Activated T-cell treated with anti-CD3 and anti-CD28 coated beads, Interleukin-2, amount 50 U/mL, for 1 hour (primary cell): ENCODE data around the gene MANF.
"Not testable (repeated sequence)": the region's sequence is repeated elsewhere in the genome, so short reads cannot be mapped to it uniquely, and the experiment has no call there.

ENCODE experiments used
- DNase-seq: peaks from one replicate; pipeline ENCODE4 v3.0.0-alpha.2; 2020

Gene MANF

GRCh38 chr3:51373658-51374421 lies 11.3 kb upstream of the MANF start:
- no peak for DNase-seq

- DNase-seq, result no peak
Measured at GRCh38 chr3:51374456-51374855, 10.6 kb upstream of the MANF start.

- no peak for DNase-seq
Measured at GRCh38 chr3:51375136-51375535, 10.0 kb upstream of the MANF start.

GRCh38 chr3:51375571-51375970 lies 9.5 kb upstream of the MANF start:
- DNase-seq, result no peak

GRCh38 chr3:51378065-51378464 lies 7.0 kb upstream of the MANF start:
- DNase-seq, result peak; percentile 10

GRCh38 chr3:51378726-51379125 lies 6.4 kb upstream of the MANF start:
- DNase-seq, result peak; percentile 3

- peak; percentile 13 for DNase-seq
Measured at GRCh38 chr3:51379301-51379700, 5.8 kb upstream of the MANF start.

- peak; percentile 15 for DNase-seq
Measured at GRCh38 chr3:51379746-51380455, 5.2 kb upstream of the MANF start.

- DNase-seq, result no peak
Measured at GRCh38 chr3:51380601-51381332, 4.3 kb upstream of the MANF start.

- no peak for DNase-seq
Measured at GRCh38 chr3:51381333-51381705, 3.8 kb upstream of the MANF start.

- no peak for DNase-seq
Measured at GRCh38 chr3:51382076-51382745, 2.9 kb upstream of the MANF start.

- DNase-seq, result no peak
Measured at GRCh38 chr3:51382947-51383578, 2.0 kb upstream of the MANF start.

- no peak for DNase-seq
Measured at GRCh38 chr3:51384055-51384725, 901 bp upstream of the MANF start.

- no peak for DNase-seq
Measured at GRCh38 chr3:51385621-51386091, 565 bp downstream of the MANF start.

- DNase-seq, result no peak
Measured at GRCh38 chr3:51386159-51386851, 1.2 kb downstream of the MANF start.

- DNase-seq, result no peak
Measured at GRCh38 chr3:51386852-51387229, 1.8 kb downstream of the MANF start.

- DNase-seq, result not testable (repeated sequence)
Measured at GRCh38 chr3:51387281-51387680, 2.2 kb downstream of the MANF start.

- DNase-seq, result no peak
Measured at GRCh38 chr3:51388286-51389029, 3.4 kb downstream of the MANF start.

- DNase-seq, result peak; percentile 59
Measured at GRCh38 chr3:51389423-51390183, 4.5 kb downstream of the MANF start.
